C4-2B (cell line): ENCODE data around the gene ANKS6.

Experiments
- CTCF ChIP-seq: fragments of 450-650 bp; conservative IDR thresholded peaks from 2 replicates; pipeline ENCODE4 v1.5.1; 2017; ENCODE audit warnings: mild to moderate bottlenecking
- ZFX ChIP-seq: fragments of 450-650 bp; IDR thresholded peaks from 2 replicates; pipeline ENCODE4 v1.6.1; 2017

DNA sequence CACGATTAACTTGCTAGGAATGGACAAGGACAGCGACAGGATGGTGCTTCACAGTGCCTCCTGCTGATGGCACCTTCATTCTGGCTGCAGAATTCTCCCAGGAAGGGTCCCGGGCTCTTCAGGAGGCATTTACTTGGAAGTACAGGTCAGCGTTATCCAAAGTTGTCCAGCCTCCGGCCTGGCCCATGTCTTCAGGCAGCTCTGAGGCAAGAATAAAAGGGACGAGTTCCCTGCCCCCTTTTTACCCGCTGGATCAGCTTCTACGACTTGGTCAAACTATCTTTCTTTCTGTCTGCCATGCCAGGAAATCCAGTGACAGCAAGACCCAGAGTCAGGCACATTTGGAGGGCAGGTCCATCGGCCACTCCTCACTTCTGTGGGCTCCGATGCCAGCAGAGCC lies 64.3 kb downstream of the ANKS6 start:
- TF ChIP-seq CTCF = no peak
- no peak for TF ChIP-seq ZFX
